B cell (primary cell): ENCODE measurements around the gene GPR150. TPM values are rescaled to one million over a fixed set of nuclear protein-coding genes. Genes with fewer than 3 reads are reported as not detected.

Source experiments
- ATAC-seq: fragments of 200-7000 bp; cut with Tn5 transposase; one replicate; pipeline ENCODE4 v1.10.0; 2021; ENCODE audit warnings: low read depth, mild to moderate bottlenecking, moderate number of reproducible peaks, moderate library complexity
- CTCF ChIA-PET: fragments of 350-600 bp; sonication (Branson Sonifier 250); formaldehyde crosslinking; loops from one replicate; lab custom pipeline; 2021; ENCODE audit warnings: antibody characterized with exemption, inconsistent platforms; lab: Charles Lee
- POLR2A ChIA-PET: fragments of 350-600 bp; sonication (Branson Sonifier 250); formaldehyde crosslinking; loops from one replicate; lab custom pipeline; 2021; ENCODE audit warnings: antibody characterized with exemption; lab: Charles Lee
- DNase-seq: peaks from one replicate; pipeline ENCODE4 v3.0.0; 2013
- H2AFZ ChIP-seq: 2 replicates; pipeline ENCODE4 v1.6.1; 2012; ENCODE audit warnings: mild to moderate bottlenecking, low read depth, low read length; ENCODE audit not compliant: insufficient read depth, poor library complexity, severe bottlenecking
- H3K27ac ChIP-seq, 2 donors: 1 replicate in 1 of 2; 2 replicates in 1 of 2; pipeline ENCODE4 v1.5.1; 2012 to 2013; ENCODE audit warnings: low read length in 2 of 2, mild to moderate bottlenecking in 2 of 2, moderate library complexity in 1 of 2
- H3K27me3 ChIP-seq, 4 experiments: fragments of 200-600 bp in 1 of 4; sonication (generic) in 1 of 4; replicated peaks in 1 of 4; 1 replicate in 2 of 4; 2 replicates in 2 of 4; pipeline versions ENCODE4 v1.6.1 to v1.7.0; 2013 to 2016; ENCODE audit warnings: low read length in 3 of 4, mild to moderate bottlenecking in 2 of 4, mixed read lengths in 1 of 4, moderate library complexity in 1 of 4; ENCODE audit not compliant: insufficient read depth in 4 of 4, control insufficient read depth in 3 of 4; ENCODE audit errors: control extremely low read depth in 1 of 4
- H3K36me3 ChIP-seq, 2 experiments: replicated peaks in 1 of 2; 1 replicate in 1 of 2; 2 replicates in 1 of 2; pipeline versions ENCODE4 v1.6.1 to v1.7.1; 2013; ENCODE audit warnings: low read length in 1 of 2; ENCODE audit not compliant: insufficient read depth in 2 of 2, control insufficient read depth in 1 of 2; ENCODE audit errors: control extremely low read depth in 1 of 2, extremely low read depth in 1 of 2
- H3K4me1 ChIP-seq, 2 donors: fragments of 200-600 bp in 1 of 2; sonication (generic) in 1 of 2; 1 replicate in 1 of 2; 2 replicates in 1 of 2; pipeline versions ENCODE4 v1.5.1 to v1.6.1; 2013 to 2017; ENCODE audit warnings: low read length in 2 of 2; ENCODE audit not compliant: control insufficient read depth in 2 of 2, insufficient read depth in 2 of 2
- H3K4me2 ChIP-seq: replicated peaks from 2 replicates; pipeline ENCODE3; 2012; ENCODE audit warnings: mild to moderate bottlenecking, low read depth, low read length; ENCODE audit not compliant: poor library complexity, severe bottlenecking
- H3K4me3 ChIP-seq, 5 experiments: fragments of 200-600 bp in 1 of 5; sonication (generic) in 1 of 5; 1 replicate in 3 of 5; 2 replicates in 2 of 5; pipeline versions ENCODE4 v1.5.1 to v1.7.0; 2011 to 2016; ENCODE audit warnings: low read length in 4 of 5, mild to moderate bottlenecking in 4 of 5, low read depth in 2 of 5, control low read depth in 1 of 5, moderate library complexity in 1 of 5; ENCODE audit not compliant: insufficient read depth in 1 of 5; ENCODE audit errors: control extremely low read depth in 1 of 5, extremely low read depth in 1 of 5
- H3K79me2 ChIP-seq: fragments of 200-600 bp; sonication (generic); one replicate; pipeline ENCODE4 v1.6.0; 2016; ENCODE audit warnings: low read length; ENCODE audit not compliant: control insufficient read depth, insufficient read depth
- H3K9ac ChIP-seq: fragments of 200-600 bp; sonication (generic); 2 replicates; pipeline ENCODE4 v1.6.1; 2017; ENCODE audit warnings: mild to moderate bottlenecking, low read length, moderate library complexity
- H3K9me3 ChIP-seq, 3 donors: one replicate each; pipeline versions ENCODE4 v1.6.1 to v1.7.1; 2013; ENCODE audit warnings: low read length in 2 of 3; ENCODE audit not compliant: control insufficient read depth in 2 of 3, insufficient read depth in 1 of 3; ENCODE audit errors: control extremely low read depth in 1 of 3
- H4K20me1 ChIP-seq: 2 replicates; pipeline ENCODE4 v1.6.0; 2012; ENCODE audit warnings: mild to moderate bottlenecking, low read length; ENCODE audit not compliant: insufficient read depth, control insufficient read depth, poor library complexity, severe bottlenecking
- H3K27ac Mint-ChIP-seq: one replicate; pipeline ENCODE4 v1.8.0; 2021; ENCODE audit warnings: mixed read lengths
- H3K27me3 Mint-ChIP-seq: one replicate; pipeline ENCODE4 v1.8.0; 2021; ENCODE audit warnings: mixed read lengths
- H3K4me1 Mint-ChIP-seq: one replicate; pipeline ENCODE4 v1.8.0; 2021; ENCODE audit warnings: mixed read lengths
- H3K4me3 Mint-ChIP-seq: one replicate; pipeline ENCODE4 v1.8.0; 2021; ENCODE audit warnings: mixed read lengths
- H3K9me3 Mint-ChIP-seq: one replicate; pipeline ENCODE4 v1.8.0; 2022; ENCODE audit warnings: mixed read lengths; ENCODE audit not compliant: insufficient read depth
- CTCF ChIP-seq: fragments of 200-600 bp; IDR thresholded peaks from one replicate; pipeline ENCODE4 v1.8.0; 2022; ENCODE audit warnings: antibody characterized with exemption, mild to moderate bottlenecking
- EZH2 ChIP-seq: IDR thresholded peaks from 2 replicates; pipeline ENCODE4 v1.6.1; 2012; ENCODE audit warnings: borderline replicate concordance, low read depth, mild to moderate bottlenecking, moderate library complexity, low read length; ENCODE audit not compliant: insufficient read depth, poor library complexity, severe bottlenecking
- WGBS: methylation state at CpG from one replicate; pipeline ENCODE4 v1.1.5; 2013; ENCODE audit warnings: missing lambda C conversion rate; ENCODE audit not compliant: insufficient coverage; 5-methylcytosine and 5-hydroxymethylcytosine counted together
- intact Hi-C: fragments of 100-400 bp; cut with micrococcal nuclease; formaldehyde crosslinking; loops from one replicate; pipeline ENCODE4 v1.10.0; 2022
- polyA plus RNA-seq: library from polyadenylated mRNA; depleted of rRNA; stranded (reverse); fragments of >200 nt; gene quantifications from 2 replicates; pipeline ENCODE4 v1.2.3, GENCODE V29; 2012
- total RNA-seq, 2 donors: library from RNA; stranded (reverse); fragments of 120-200 nt in 1 of 2; gene quantifications; 1 replicate in 1 of 2; 2 replicates in 1 of 2; pipeline versions ENCODE4 v1.2.3 to v1.2.4, GENCODE V29; 2013 to 2022

GPR150 gene
- total and polyA plus RNA-seq, 2 donors (not counting 1 experiment from before 2014, with no cell fraction given): 0.27 to 0.86 TPM

GRCh38 chr5:95662946-95663345 lies 43.1 kb downstream of the GPR150 start:
- no peak overlapping the region for H3K4me2 ChIP-seq
- Mint-ChIP-seq H3K27me3 (no peaks in the 10 kb centered on the region), H3K4me3 (no peak overlapping the region), H3K9me3 (no peaks in the 10 kb centered on the region), H3K27ac (no peak overlapping the region), H3K4me1 (no peaks in the 10 kb centered on the region)
- DNase-seq: no peak
- H4K20me1 ChIP-seq: no peaks in the 10 kb centered on the region
- POLR2A ChIA-PET: no interaction called here
- CTCF ChIA-PET: interaction anchor here (0.8 to 7.3 kb wide), 9 partner anchors 16 to 193 kb away, joined by 3 to 105 read pairs (median 13); partner anchors contain the start of genes GLRX and RFESD
- no peak for TF ChIP-seq CTCF
- TF ChIP-seq EZH2: no peak
- H3K36me3 ChIP-seq: no peaks in the 10 kb centered on the region
- ATAC-seq: no peak
- no peak overlapping the region for H3K4me3 ChIP-seq
- H2AFZ ChIP-seq: no peak overlapping the region
- intact Hi-C loops: loop anchor here (5.0 kb wide), 1 partner anchor 674 kb away; no protein-coding TSS in a partner anchor
- H3K9me3 ChIP-seq: no peaks in the 10 kb centered on the region
- no peaks in the 10 kb centered on the region for H3K27me3 ChIP-seq
- H3K79me2 ChIP-seq: no peaks in the 10 kb centered on the region
- no peak overlapping the region for H3K27ac ChIP-seq
- no peak overlapping the region for H3K9ac ChIP-seq
- no peaks in the 10 kb centered on the region for H3K4me1 ChIP-seq

- no peak overlapping the region for H3K4me3 Mint-ChIP-seq
These were observed 44.4 kb downstream of the GPR150 start for GRCh38 chr5:95664204-95664786.

More at GRCh38 chr5:95664204-95664786, 44.4 kb downstream of the GPR150 start:
- CTCF ChIA-PET: interaction anchor here (0.7 to 7.3 kb wide), 31 partner anchors 9 to 672 kb away, joined by 3 to 105 read pairs (median 4); partner anchors contain the start of genes GLRX, RFESD and RHOBTB3
- no peak overlapping the region for H3K4me3 ChIP-seq
- intact Hi-C loops: loop anchor here (1.0 to 5.0 kb wide), 5 partner anchors 20 to 673 kb away; no protein-coding TSS in a partner anchor
- WGBS: 50% methylated on average over 1 of the region's 3 CpGs
- Mint-ChIP-seq H3K27me3 (no peaks in the 10 kb centered on the region), H3K27ac (no peak overlapping the region), H3K4me1 (no peaks in the 10 kb centered on the region), H3K9me3 (no peaks in the 10 kb centered on the region)
- no peaks in the 10 kb centered on the region for H3K79me2 ChIP-seq
- H4K20me1 ChIP-seq: no peaks in the 10 kb centered on the region
- H3K27me3 ChIP-seq: no peaks in the 10 kb centered on the region
- DNase-seq: peak; percentile 56
- no peak overlapping the region for H3K27ac ChIP-seq
- POLR2A ChIA-PET: no interaction called here
- TF ChIP-seq CTCF (peak; percentile 95), EZH2 (no peak)
- H3K9ac ChIP-seq: no peak overlapping the region
- H3K9me3 ChIP-seq: no peaks in the 10 kb centered on the region
- H2AFZ ChIP-seq: no peak overlapping the region
- no peak for ATAC-seq
- no peak overlapping the region for H3K4me2 ChIP-seq
- no peaks in the 10 kb centered on the region for H3K36me3 ChIP-seq
- no peaks in the 10 kb centered on the region for H3K4me1 ChIP-seq
